ENCODE results near the gene CD14.
A peak's percentile ranks its signal among the peaks of the same experiment; 100 is the strongest.

CD14 gene

GRCh38 chr5:140633021-140633471 lies at the start of gene CD14:
Gene CD14 (minus strand): TSS chr5:140633175. CDS start chr5:140633071, 104 bp downstream.
- no peak for DNase-seq (ENCODE audit: low read depth)
- in situ Hi-C loops (cut with HindIII; ENCODE audit: low sequenced_read_pairs): no loop called here
- no peak for TF ChIP-seq CTCF (IDR thresholded peaks at IDR 0.05; ENCODE audit: low read depth, low read length, missing control alignments)
- peak within 1 kb of the TSS; percentile 30 for H3K4me3 ChIP-seq (ENCODE audit: low read depth, low read length)

GRCh38 chr5:140678993-140679392 lies 46.0 kb upstream of the CD14 start:
- H3K4me3 ChIP-seq (ENCODE audit: low read depth, low read length): no peak overlapping the region
- in situ Hi-C loops (cut with HindIII; ENCODE audit: low sequenced_read_pairs): no loop called here
- no peak for TF ChIP-seq CTCF (IDR thresholded peaks at IDR 0.05; ENCODE audit: low read depth, low read length, missing control alignments)
- no peak for DNase-seq (ENCODE audit: low read depth)

- no peak overlapping the region for H3K4me3 ChIP-seq (ENCODE audit: low read depth, low read length)
- in situ Hi-C loops (cut with HindIII; ENCODE audit: low sequenced_read_pairs): no loop called here
- DNase-seq (ENCODE audit: low read depth): no peak
- TF ChIP-seq CTCF (IDR thresholded peaks at IDR 0.05; ENCODE audit: low read depth, low read length, missing control alignments): no peak
Observed at GRCh38 chr5:140677947-140678346, 45.0 kb upstream of the CD14 start.

- TF ChIP-seq CTCF (IDR thresholded peaks at IDR 0.05; ENCODE audit: low read depth, low read length, missing control alignments): no peak
- H3K4me3 ChIP-seq (ENCODE audit: low read depth, low read length): no peak overlapping the region
- no peak for DNase-seq (ENCODE audit: low read depth)
- in situ Hi-C loops (cut with HindIII; ENCODE audit: low sequenced_read_pairs): no loop called here
Observed at GRCh38 chr5:140674629-140675028, 41.7 kb upstream of the CD14 start.

- no peak for TF ChIP-seq CTCF (IDR thresholded peaks at IDR 0.05; ENCODE audit: low read depth, low read length, missing control alignments)
- in situ Hi-C loops (cut with HindIII; ENCODE audit: low sequenced_read_pairs): no loop called here
- no peak for DNase-seq (ENCODE audit: low read depth)
Observed at GRCh38 chr5:140674211-140674610, 41.2 kb upstream of the CD14 start.

GRCh38 chr5:140673187-140673976 lies 40.4 kb upstream of the CD14 start, which contains the start of gene DND1:
Gene DND1 (minus strand): TSS chr5:140673576. CDS start chr5:140673542, 34 bp downstream.
- TF ChIP-seq CTCF (IDR thresholded peaks at IDR 0.05; ENCODE audit: low read depth, low read length, missing control alignments): no peak
- no peak within 1 kb of the TSS for H3K4me3 ChIP-seq (ENCODE audit: low read depth, low read length)
- DNase-seq (ENCODE audit: low read depth): no peak
- in situ Hi-C loops (cut with HindIII; ENCODE audit: low sequenced_read_pairs): no loop called here

More at GRCh38 chr5:140674211-140674610, 41.2 kb upstream of the CD14 start:
- H3K4me3 ChIP-seq (ENCODE audit: low read depth, low read length): no peak overlapping the region
